Fibroblast of gingiva (primary cell): Measurements from ENCODE around the gene KDM1A.
"Not testable (repeated sequence)": the region's sequence is repeated elsewhere in the genome, so short reads cannot be mapped to it uniquely, and the experiment has no call there.

Experiments used
- DNase-seq: peaks from one replicate; pipeline ENCODE4 v3.0.0-alpha.2; 2011; ENCODE audit warnings: low read depth

KDM1A gene

DNA sequence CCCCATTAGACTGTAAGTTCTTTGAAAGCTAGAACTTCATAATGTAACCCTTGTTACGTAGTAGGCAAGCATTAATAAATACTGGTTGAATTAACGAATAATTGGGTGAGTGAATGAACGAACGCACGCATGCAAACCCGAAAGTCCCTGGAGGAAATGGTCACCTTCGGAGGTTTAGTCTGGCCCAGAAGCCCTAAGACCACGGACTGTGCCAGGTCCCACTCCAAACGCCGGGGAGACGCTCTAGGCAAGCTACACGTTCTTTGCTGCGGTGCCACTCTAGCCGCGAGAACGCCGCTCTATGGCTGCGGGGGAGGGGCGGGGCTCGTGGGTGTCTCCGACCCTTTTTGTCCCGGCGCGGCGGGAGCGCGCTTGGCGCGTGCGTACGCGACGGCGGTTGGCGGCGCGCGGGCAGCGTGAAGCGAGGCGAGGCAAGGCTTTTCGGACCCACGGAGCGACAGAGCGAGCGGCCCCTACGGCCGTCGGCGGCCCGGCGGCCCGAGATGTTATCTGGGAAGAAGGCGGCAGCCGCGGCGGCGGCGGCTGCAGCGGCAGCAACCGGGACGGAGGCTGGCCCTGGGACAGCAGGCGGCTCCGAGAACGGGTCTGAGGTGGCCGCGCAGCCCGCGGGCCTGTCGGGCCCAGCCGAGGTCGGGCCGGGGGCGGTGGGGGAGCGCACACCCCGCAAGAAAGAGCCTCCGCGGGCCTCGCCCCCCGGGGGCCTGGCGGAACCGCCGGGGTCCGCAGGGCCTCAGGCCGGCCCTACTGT is at the start of gene KDM1A:
KDM1A (plus strand) TSS at position 375 of the 769 bp plus-strand sequence; CDS start at position 504, 129 bp downstream.
- peak; percentile 98 for DNase-seq

DNA sequence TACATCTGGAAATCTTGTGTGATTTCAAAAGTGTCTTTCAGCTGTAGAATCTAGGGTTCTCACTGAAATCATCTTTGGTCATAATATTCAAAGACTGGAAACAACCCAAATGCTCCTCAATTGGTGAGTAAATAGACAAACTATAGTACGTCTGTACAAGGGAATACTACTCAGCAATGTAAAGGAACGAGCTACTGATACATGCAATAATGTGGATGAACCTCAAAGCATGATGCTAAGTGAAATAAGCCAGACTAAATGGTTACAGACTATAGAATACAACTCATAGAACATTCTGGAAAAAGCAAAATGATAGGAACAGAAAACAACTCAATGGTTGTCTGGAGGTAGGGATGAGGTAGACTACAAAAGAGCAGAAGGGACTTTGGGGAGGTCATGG is 49.2 kb upstream of the KDM1A start:
- DNase-seq, result no peak

DNA sequence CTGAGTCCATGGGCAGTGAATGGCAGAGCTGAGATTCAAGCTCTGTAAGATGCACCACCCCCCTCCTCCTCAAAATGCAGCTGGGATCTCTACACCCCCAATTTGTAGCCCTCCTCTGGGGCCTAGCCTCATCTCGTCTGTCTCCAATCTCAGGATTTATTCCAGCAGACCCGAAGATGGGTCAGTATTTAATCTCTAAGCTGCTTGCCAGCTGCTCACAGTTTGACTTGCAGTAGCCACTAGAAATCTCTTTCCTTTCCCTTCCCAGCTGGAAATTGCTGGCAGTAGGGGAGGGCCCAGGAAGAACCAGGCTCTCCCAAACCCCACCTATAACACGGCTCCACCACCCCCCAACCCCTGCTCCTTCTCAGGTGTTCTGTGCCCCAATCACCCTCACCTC is 48.1 kb upstream of the KDM1A start:
- no peak for DNase-seq

DNA sequence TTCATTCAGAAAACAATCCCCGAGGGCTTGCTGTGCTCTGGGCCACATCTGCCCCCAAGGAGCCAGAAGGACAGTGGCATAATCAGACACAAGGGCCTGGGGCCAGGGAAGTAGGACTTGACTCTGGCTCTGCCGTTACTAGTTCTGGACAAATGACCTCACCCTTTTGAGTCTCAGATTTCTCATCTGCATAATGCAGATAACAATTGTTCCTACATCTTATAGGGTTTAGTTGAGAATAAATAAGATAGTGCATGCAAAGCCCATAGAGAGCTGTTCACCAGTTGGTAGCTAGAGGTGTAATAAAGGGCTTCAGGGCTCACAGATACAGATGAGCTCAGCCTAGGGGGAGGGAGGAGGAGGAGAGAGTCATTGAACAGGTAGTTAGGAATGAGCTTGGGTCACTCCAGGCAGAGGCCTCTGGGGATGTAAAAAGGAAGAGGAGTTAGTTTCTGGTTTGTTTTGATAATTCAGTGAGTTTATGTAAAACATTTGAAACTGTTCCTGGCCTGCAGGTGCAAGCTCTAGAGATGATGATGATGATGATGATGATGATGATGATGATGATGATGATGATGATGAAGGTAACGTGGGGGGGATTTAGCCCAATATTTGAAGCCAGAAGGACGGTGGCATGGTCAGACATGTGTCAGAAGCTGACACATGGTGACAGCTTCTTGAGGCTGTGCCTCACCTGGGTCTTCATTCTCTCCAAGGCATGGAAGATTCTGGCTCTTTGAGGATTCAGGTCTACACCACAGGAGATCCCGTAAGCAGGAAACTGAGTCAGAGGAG is 47.5 kb upstream of the KDM1A start:
- DNase-seq, result no peak

DNA sequence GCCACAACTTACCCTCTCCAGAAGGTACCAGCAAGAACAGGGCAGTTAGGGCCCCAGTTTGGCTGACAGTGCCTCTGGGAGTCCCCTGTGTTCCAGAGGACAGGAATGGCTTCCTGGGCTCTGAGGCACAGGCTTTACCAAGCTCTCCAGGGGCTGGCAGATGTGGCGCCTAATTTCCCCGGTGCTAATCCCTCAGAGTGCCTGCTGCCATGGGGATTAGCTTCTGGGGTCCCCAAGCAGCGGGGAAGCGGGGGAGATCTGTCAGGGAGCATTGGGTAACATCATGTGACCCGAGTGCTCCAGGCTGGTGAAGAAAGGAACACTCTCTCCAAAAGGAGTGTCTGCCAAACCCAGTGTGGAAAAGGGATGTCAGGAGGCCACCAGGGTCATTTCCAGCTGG is 46.5 kb upstream of the KDM1A start, which contains the start of gene LACTBL1:
LACTBL1 (minus strand) TSS at position 107 of the 400 bp plus-strand sequence. CDS start 550 bp downstream, outside the sequence.
- DNase-seq, result no peak

DNA sequence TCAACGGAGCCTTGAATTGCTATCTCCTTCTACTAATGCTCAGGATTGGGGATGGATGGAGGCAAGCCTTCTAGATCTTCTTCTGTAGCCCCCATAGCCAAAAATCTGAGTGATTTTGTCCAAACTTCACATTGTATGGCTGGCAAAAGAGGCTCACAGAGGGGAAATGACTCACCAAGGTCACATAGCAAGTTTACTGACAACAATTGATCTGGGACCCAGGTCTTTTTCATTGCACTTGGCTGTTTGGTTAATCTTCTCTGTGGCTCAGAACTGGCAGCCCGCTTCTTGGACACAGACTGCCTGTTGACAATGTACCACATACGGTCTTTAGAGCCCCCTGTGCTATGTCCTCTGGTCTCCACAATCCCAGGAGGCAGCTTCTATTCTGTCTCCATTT is 43.6 kb upstream of the KDM1A start:
- no peak for DNase-seq

DNA sequence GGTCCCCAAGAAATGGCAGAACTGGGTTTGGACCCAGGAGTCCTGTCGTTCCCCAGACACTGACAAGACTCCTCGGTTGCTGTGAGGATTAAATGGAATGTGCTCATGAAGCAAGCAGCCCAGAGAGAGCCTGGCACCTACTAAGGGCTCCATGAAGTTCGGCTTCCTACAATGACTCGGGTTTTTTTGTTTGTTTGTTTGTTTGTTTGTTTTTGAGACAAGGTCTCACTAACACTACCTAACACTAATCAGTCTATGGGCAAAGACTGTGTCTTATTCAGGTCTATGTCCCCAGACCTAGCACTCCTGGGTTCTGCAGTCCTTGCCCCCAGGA is 43.2 kb upstream of the KDM1A start:
- DNase-seq, result no peak

DNA sequence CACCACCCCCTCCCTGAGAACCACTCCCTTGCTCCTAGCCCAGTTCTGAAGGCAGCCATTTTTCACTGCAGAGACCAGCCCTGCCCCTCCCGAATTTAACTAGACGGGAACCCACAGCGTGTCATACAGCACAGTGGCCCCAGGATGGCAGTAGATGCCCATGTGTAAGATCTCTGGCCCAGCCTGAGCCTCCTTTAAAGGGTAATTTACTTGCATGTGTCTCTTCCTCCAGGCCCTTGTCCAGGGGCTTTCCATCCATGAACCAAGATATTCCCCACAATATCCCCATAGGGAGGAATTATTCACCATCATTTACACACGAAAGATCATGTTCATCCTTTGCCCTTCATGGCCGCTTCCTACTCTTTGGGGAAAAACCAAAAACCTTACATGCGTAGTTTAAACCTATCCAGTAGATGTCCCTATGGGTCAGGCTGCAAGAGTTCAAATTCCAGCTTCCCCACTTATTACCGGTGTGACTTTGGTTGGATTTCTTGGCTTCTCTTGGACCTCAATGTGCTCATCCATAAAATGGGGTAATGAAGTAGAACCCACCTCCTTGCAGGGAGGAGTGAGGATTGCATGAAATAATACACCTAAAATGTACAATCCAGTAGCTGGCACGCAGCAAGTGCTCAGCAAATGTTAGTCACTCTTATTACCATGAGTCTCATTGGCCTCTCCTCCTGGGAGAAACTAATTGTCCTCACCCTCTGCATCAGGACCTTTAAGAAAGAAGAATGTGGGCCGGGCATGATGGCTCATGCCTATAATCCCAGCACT is 42.6 kb upstream of the KDM1A start:
- DNase-seq, result peak; percentile 78

DNA sequence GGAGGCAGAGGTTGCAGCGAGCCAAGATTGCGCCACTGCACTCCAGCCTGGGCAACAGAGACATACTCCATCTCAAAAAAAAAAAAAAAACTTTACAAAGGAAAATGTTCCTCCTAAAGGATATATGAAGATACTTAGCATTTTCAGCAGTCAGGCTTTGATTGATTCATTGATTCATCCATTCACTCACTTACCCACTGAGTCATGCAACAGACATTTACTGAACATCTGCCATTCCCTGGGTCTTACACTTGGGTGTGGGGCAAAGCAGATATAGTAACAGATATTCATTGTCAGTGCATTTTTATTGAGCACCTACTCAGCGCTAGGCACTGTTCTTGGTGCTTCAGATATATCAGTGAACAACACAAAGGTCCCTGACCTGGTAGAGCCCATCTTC is 41.0 kb upstream of the KDM1A start:
- no peak for DNase-seq

DNA sequence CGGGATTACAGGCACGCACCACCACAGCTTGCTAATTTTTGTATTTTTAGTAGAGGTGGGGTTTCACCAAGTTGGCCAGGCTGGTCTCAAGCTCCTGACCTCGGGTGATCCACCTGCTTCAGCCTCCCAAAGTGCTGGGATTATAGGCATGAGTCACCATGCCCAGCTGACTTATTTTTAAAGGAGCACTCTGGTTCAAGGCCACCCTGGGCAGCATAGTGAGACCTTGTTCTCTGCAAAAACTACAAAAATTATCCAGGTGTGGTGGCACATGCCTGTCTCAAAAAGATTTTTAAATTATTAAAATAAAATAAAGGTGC is 38.8 kb upstream of the KDM1A start:
- DNase-seq, result not testable (repeated sequence)

DNA sequence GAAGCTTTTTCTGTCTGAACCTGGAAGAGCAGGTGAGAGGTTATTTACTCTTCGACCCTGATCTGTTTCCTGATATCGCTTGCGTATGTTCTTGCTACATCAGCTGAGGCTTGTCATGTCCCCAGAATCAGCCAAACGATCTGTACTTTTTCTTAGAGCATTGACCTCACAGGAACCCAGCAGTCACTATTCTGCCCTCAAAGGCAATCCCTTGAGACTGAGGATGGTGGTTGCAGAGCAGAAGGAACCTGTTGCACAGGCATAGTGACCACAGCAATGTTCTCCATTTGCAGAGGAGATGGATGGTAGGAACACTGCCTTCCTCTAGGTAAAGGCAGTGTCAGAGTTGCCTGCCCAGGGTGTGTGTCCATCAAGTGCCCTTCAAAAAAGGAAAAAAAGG is 35.3 kb upstream of the KDM1A start:
- no peak for DNase-seq

DNA sequence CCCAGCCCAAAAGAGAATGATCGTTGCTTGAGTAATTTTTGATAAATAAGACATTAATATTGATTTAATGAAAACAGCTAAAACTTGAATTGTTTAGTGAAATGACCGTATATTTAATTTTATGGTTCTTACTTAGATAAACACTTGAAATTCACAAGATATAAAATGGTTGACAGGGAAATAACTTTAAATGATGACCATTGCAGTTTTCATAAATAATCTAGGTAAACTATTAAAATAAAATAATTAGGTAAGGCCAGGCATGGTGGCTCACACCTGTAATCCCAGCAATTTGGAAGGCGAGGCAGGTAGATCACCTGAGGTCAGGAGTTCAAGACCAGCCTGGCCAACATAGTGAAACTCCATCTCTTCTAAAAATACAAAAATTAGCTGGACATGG is 26.9 kb upstream of the KDM1A start:
- not testable (repeated sequence) for DNase-seq

DNA sequence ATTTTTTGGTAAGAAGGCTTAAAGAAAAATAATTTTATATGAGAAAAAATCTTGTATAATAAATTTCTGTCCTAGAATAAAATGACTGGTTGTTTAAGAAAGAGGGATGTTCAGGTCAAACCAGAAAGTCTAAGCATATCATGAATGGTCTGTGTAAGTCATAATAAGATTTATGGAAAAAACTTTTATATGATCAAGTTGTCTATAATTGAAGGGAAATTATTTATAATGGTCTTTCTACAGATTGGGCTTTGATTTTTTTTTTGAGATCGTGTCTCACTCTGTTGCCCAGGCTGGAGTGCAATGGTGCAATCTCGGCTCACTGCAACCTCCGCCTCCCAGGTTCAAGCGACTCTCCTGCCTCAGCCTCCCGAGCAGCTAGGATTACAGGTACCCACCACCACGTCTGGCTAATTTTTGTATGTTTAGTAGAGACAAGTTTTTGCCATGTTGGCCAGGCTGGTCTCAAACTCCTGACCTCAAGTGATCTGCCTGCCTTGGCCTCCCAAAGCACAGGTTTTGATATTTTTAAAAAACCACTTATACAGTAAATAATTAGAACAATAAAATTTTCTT is 26.0 kb upstream of the KDM1A start:
- DNase-seq, result not testable (repeated sequence)

DNA sequence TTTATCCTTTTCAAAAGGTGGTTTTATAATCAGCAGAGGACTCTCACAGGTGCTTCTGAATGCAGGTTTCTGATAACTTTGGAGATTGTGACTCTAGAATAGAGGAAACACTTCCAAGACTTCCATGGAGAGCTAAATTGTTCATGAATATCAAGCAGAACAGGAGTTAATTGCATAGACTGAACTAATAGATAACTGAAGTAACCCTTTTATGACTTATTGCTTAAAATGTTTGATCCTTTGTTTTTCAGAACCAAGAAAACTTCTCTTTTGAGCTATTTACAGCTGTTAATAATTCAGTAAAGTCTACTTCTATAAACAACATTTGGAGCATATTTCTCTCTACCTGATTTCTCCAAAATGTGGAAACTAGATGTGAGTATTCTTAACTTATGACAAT is 23.5 kb upstream of the KDM1A start:
- DNase-seq, result no peak

DNA sequence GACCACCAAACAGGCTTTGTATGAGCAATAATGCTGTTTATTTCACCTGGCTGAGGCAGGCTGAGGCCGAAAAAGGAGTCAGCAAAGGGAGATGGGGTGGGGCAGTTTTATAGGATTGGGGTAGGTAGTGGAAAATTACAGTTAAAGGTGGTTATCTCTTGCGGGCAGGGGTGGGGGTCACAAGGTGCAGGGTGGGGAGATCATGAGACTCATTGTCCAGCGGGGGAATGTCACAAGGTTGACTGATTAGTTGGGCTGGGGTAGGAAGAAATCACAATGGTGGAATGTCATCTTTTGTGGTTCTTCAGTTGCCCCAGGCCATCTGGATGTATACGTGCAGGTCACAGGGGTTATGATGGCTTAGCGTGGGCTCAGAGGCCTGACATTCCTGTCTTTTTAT is 21.7 kb upstream of the KDM1A start:
- not testable (repeated sequence) for DNase-seq

DNA sequence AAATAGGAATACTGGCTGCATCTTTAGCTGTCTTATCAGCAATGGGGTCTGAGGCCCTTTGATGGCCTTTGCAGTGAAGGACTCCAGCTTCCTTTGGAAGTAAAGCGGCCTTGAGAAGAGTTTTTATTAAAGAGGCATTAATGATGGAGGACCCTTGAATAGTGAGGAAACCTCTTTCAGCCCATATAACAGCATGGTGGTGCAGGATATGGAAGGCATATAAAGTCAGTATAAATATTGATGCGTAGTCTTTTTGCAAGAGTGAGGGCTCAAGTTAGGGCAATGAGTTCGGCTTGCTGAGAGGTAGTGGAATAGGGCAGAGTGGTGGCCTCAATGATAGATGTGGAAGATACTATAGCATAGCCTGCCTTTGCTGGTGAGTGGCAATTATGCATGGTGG is 19.1 kb upstream of the KDM1A start:
- DNase-seq, result not testable (repeated sequence)

DNA sequence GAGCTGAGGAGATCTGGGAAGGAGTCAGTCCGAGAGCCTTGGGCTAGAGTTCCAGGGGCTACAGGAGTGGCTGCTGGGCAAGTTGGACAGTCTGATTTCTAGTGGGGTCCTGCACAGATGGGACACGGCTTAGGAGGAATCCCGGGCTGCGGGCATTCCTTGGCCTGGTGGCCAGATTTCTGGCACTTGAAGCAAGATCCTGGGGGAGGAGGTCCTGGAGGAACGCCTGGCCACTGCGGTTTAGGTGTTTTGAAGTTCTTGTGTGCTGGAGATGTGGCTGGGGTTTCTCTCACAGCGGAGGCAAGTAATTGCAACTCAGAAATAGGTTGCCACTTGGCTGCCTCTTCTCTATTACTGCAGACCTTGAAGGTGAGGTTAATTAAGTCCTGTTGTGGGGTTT is 17.1 kb upstream of the KDM1A start:
- not testable (repeated sequence) for DNase-seq

DNA sequence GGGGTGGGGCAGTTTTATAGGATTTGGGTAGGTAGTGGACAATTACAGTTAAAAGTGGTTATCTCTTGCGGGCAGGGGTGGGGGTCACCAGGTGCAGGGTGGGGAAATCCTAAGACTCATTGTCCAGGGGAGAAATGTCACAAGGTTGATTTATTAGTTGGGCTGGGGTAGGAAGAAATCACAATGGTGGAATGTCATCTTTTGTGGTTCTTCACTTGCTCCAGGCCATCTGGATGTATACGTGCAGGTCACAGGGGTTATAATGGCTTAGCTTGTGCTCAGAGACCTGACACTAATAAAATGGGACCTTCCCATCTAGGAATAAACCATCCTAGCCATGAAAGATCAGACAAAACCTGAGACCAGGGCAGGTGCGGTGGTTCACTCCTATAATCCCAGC is 15.2 kb upstream of the KDM1A start:
- no peak for DNase-seq

DNA sequence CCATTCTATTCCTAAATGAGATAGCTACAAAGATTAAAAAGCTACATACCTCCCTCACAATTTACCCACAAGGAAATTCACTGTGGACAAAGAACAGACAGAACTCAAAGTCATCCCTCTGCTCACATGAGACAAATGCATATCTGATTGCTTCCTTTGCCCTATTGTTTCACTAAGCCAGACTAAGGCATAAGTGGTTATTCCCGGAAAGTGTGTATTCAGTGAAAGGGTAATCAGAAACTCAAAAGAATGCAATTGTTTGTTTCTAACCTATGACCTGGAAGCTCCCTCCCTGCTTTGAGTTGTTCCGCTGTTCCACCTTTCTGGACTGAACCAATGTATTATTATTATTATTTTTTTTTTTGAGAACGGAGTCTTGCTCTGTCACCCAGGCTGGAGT is 14.5 kb upstream of the KDM1A start:
- not testable (repeated sequence) for DNase-seq

DNA sequence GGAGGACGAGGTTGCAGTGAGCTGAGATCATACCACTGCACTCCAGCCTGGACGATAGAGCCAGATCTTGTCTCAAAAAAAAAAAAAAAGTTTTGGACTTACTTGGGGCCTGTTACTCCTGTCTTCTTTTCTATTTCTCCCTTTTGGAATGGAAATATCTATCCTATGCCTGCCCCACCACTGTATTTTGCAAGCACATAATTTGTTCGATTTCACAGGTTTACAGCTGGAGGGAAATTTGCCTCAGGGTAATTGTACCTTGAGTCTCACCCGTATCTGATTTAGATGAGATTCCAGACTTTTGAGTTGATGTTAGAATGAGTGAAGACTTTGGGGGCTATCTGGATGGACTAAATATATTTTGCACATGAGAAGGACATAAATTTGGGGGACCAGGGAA is 12.2 kb upstream of the KDM1A start:
- DNase-seq, result no peak

DNA sequence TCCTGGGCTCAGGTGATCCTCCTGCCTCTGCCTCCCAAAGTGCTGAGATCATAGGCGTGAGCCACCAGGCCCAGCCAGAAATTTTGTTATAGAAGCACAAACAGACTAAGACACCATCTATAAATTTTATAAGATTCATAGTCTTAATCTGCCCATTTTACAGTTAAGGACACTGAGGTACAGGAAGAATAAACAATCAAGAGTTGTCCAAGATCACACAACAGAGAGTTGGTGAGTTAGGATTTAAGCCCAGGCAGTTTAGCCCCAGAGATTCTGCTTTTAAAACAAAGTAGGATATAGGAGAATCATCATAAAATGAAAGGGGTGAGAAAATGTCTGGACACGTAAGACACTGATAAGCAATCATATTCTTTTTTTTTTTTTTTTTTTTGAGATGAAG is 10.4 kb upstream of the KDM1A start:
- DNase-seq, result no peak

DNA sequence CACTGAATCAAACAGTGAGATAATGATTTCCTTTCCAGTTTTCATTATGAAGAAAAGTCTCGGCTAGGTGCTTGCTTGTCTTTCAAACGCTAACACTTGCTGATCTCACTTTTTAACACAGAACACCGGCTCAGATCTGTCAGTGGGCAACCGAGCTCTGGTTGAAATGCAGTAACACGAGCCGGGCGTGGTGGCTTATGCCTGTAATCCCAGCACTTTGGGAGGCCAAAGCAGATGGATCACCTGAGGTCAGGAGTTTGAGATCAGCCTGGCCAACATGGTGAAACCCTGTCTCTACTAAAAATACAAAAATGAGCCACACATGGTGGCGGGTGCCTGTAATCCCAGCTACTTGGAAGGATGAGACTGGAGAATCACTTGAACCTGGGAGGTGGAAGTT is 9.2 kb upstream of the KDM1A start:
- DNase-seq, result not testable (repeated sequence)
